GM23248 (cell line): Measurements from ENCODE around the gene SMC6. TPM values are rescaled to one million over a fixed set of nuclear protein-coding genes. Genes with fewer than 3 reads are reported as not detected.

Experiments used
- DNase-seq: peaks from one replicate; pipeline ENCODE4 v3.0.0-alpha.2; 2015
- H2AFZ ChIP-seq: fragments of 200-600 bp; sonication (generic); 2 replicates; pipeline ENCODE4 v1.6.1; 2016; ENCODE audit warnings: antibody characterized with exemption
- H3F3A ChIP-seq: fragments of 200-600 bp; sonication (generic); 2 replicates; pipeline ENCODE4 v1.6.1; 2016; ENCODE audit warnings: mild to moderate bottlenecking, antibody characterized with exemption, mixed run types; ENCODE audit not compliant: insufficient read depth
- H3K27ac ChIP-seq: fragments of 200-600 bp; sonication (generic); 2 replicates; pipeline ENCODE4 v1.5.1; 2016; ENCODE audit warnings: mild to moderate bottlenecking
- H3K27me3 ChIP-seq: fragments of 200-600 bp; sonication (generic); replicated peaks from 2 replicates; pipeline ENCODE4 v1.6.1; 2016; ENCODE audit warnings: mild to moderate bottlenecking; ENCODE audit not compliant: insufficient read depth
- H3K36me3 ChIP-seq: fragments of 200-600 bp; sonication (generic); 2 replicates; pipeline ENCODE4 v1.6.1; 2016; ENCODE audit warnings: low read depth, mild to moderate bottlenecking
- H3K4me1 ChIP-seq: fragments of 200-600 bp; sonication (generic); 2 replicates; pipeline ENCODE4 v1.6.1; 2016; ENCODE audit warnings: mild to moderate bottlenecking; ENCODE audit not compliant: insufficient read depth
- H3K4me2 ChIP-seq: fragments of 200-600 bp; sonication (generic); one replicate; pipeline ENCODE4 v1.6.1; 2016; ENCODE audit warnings: mild to moderate bottlenecking; ENCODE audit not compliant: unreplicated experiment
- H3K4me3 ChIP-seq: fragments of 200-600 bp; sonication (generic); 2 replicates; pipeline ENCODE4 v1.5.1; 2016; ENCODE audit warnings: mild to moderate bottlenecking
- H3K79me2 ChIP-seq: fragments of 200-600 bp; sonication (generic); 2 replicates; pipeline ENCODE4 v1.6.1; 2016; ENCODE audit warnings: mild to moderate bottlenecking; ENCODE audit not compliant: insufficient read depth
- H3K9ac ChIP-seq: fragments of 200-600 bp; sonication (generic); 2 replicates; pipeline ENCODE4 v1.6.1; 2016; ENCODE audit warnings: mild to moderate bottlenecking
- H3K9me2 ChIP-seq: fragments of 200-600 bp; sonication (generic); 2 replicates; pipeline ENCODE4 v1.6.1; 2016; ENCODE audit warnings: mixed run types, mild to moderate bottlenecking, moderate library complexity; ENCODE audit not compliant: insufficient read depth
- H3K9me3 ChIP-seq: fragments of 200-600 bp; sonication (generic); one replicate; pipeline ENCODE4 v1.6.1; 2017; ENCODE audit warnings: low read depth
- H4K20me1 ChIP-seq: fragments of 200-600 bp; sonication (generic); 2 replicates; pipeline ENCODE4 v1.6.0; 2016; ENCODE audit not compliant: insufficient read depth
- EZH2 ChIP-seq: fragments of 200-600 bp; sonication (generic); IDR thresholded peaks from 2 replicates; pipeline ENCODE4 v1.6.1; 2018; ENCODE audit warnings: antibody characterized with exemption, mild to moderate bottlenecking; ENCODE audit not compliant: insufficient read depth, poor library complexity, severe bottlenecking
- EZH2phosphoT487 ChIP-seq: fragments of 200-600 bp; sonication (generic); IDR thresholded peaks from 2 replicates; pipeline ENCODE4 v1.6.1; 2018; ENCODE audit warnings: antibody characterized with exemption, moderate library complexity, mild to moderate bottlenecking, low read depth; ENCODE audit not compliant: insufficient read depth
- WGBS, 2 experiments: methylation state at CpG; one replicate each; pipeline ENCODE4 v1.1.6; 2015 to 2017; ENCODE audit warnings: low lambda C conversion rate in 2 of 2, low coverage in 1 of 2; ENCODE audit errors: missing lambda C conversion rate in 2 of 2; 5-methylcytosine and 5-hydroxymethylcytosine counted together
- in situ Hi-C: fragments of 300-500 bp; cut with MboI; formaldehyde crosslinking; loops from 2 replicates; pipeline ENCODE4 v1.15.0; 2020
- polyA plus RNA-seq: library from polyadenylated mRNA; unstranded; fragments of >200 nt; fragmentation: Nextera tagmentation; extraction: Ambion mirVana; gene quantifications from 2 replicates; pipeline ENCODE4 v1.2.1, GENCODE V29; 2016
- total RNA-seq: library from RNA; depleted of rRNA; stranded (reverse); fragments of >200 nt; shearing (Covaris generic); gene quantifications from 2 replicates; pipeline ENCODE4 v1.2.3, GENCODE V29; 2014

SMC6 gene
- total and polyA plus RNA-seq, 2 experiments from 2014 or later = 20.9 to 22.0 TPM

- Histone ChIP-seq H3K4me2 (no peak overlapping the region), H2AFZ (no peak overlapping the region), H3K9me2 (no peaks in the 10 kb centered on the region), H3K9ac (no peak overlapping the region), H3K4me3 (no peak overlapping the region), H3K79me2 (no peaks in the 10 kb centered on the region), H3K27me3 (0 out of 2 replicates have a peak, but pooled peaks cover 3% of the 10 kb centered on the region), H4K20me1 (no peaks in the 10 kb centered on the region), H3K36me3 (no peaks in the 10 kb centered on the region), H3K9me3 (no peaks in the 10 kb centered on the region), H3K27ac (no peak overlapping the region), H3K4me1 (no peaks in the 10 kb centered on the region), H3F3A (peaks cover 4% of the 10 kb centered on the region; the same call in 1 of the 2 replicates)
- no peak for DNase-seq
- in situ Hi-C loops = no loop called here
- TF ChIP-seq EZH2 (no peak), EZH2phosphoT487 (no peak)
- WGBS, 2 experiments = 67 to 77% methylated on average over 4 of the region's 4 CpGs
These were observed 44.7 kb upstream of the SMC6 start for GRCh38 chr2:17798338-17798737.

- H3F3A ChIP-seq = peaks cover 9% of the 10 kb centered on the region; the same call in 1 of the 2 replicates
- H3K4me2 ChIP-seq = no peak overlapping the region
- H3K9ac ChIP-seq = no peak overlapping the region
- in situ Hi-C loops = no loop called here
- H3K4me3 ChIP-seq = no peak overlapping the region
- no peak overlapping the region for H2AFZ ChIP-seq
- 0 out of 2 replicates have a peak, but pooled peaks cover 3% of the 10 kb centered on the region for H3K27me3 ChIP-seq
- no peaks in the 10 kb centered on the region for H3K36me3 ChIP-seq
- H4K20me1 ChIP-seq = no peaks in the 10 kb centered on the region
- H3K4me1 ChIP-seq = peaks cover 6% of the 10 kb centered on the region; the same call in 1 of the 2 replicates
- H3K9me2 ChIP-seq = no peaks in the 10 kb centered on the region
- no peaks in the 10 kb centered on the region for H3K79me2 ChIP-seq
- H3K9me3 ChIP-seq = no peaks in the 10 kb centered on the region
- no peak for DNase-seq
- 48 to 65% methylated on average over 5 of the region's 5 CpGs for WGBS, 2 experiments
- TF ChIP-seq EZH2 (no peak), EZH2phosphoT487 (no peak)
- H3K27ac ChIP-seq = no peak overlapping the region
These were observed 41.7 kb upstream of the SMC6 start for GRCh38 chr2:17795309-17795708.

DNA sequence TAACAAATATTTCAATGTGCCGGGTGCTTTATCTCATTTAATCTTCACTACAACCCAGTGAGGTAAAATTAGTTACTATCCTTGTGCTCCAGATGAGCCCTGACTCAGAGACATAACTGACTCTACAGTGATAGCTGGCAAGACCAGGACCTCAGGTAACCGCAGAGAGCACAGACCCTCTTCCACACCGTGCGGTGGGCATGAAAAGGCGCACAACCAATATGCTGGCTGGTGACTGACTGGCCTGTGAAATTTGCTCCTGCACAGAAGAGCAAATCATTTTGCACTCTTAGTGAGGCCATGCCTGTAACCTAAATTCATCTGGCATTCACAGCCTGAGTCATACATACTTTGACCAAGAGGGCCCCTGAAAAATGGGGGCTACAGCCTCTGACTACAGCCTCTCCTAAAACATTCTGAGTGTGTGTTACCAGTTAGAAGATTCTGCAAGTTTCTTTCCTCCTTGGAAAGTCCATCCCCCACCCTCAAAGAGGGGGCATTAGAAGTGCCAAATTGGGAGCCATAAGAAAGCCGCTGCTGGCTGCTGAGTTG, 40.3 kb upstream of the SMC6 start:
- H3K4me3 ChIP-seq = no peak overlapping the region
- H3K79me2 ChIP-seq = no peaks in the 10 kb centered on the region
- H3K9ac ChIP-seq = no peak overlapping the region
- in situ Hi-C loops = no loop called here
- no peak for TF ChIP-seq EZH2
- TF ChIP-seq EZH2phosphoT487 = no peak
- 81% methylated on average over 6 of the region's 6 CpGs for WGBS, 2 experiments
- H3K36me3 ChIP-seq = no peaks in the 10 kb centered on the region
- H2AFZ ChIP-seq = no peak overlapping the region
- H3K27ac ChIP-seq = no peak overlapping the region
- peak; percentile 41 for DNase-seq
- H3K4me2 ChIP-seq = no peak overlapping the region
- H4K20me1 ChIP-seq = no peaks in the 10 kb centered on the region
- H3K9me3 ChIP-seq = no peaks in the 10 kb centered on the region
- H3F3A ChIP-seq = peaks cover 9% of the 10 kb centered on the region; the same call in 1 of the 2 replicates
- H3K4me1 ChIP-seq = peaks cover 6% of the 10 kb centered on the region; the same call in 1 of the 2 replicates
- no peaks in the 10 kb centered on the region for H3K27me3 ChIP-seq
- no peaks in the 10 kb centered on the region for H3K9me2 ChIP-seq

DNA sequence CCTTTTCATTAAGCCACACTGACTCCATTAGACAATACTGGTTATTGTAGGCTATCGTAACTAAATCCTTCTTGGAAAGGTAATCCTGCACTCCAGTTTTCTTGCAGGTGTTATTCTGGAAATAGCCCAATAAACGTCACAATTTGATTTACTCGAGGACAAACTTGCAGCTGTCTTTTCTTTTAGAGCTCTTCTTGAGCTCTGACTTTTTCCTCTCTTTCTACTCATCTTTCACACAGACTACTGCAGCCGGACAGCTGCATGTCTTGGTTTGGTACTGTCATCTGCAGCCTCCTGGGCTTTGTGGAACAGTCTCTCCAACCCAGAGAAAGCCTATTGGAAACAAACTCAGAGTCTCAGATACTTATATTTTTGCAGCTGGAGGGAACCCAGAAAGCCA, 39.7 kb upstream of the SMC6 start:
- no peaks in the 10 kb centered on the region for H3K79me2 ChIP-seq
- H3K9me3 ChIP-seq = no peaks in the 10 kb centered on the region
- H3K9me2 ChIP-seq = no peaks in the 10 kb centered on the region
- no peak overlapping the region for H3K4me3 ChIP-seq
- peaks cover 6% of the 10 kb centered on the region; the same call in 1 of the 2 replicates for H3K4me1 ChIP-seq
- no peak overlapping the region for H3K9ac ChIP-seq
- no peaks in the 10 kb centered on the region for H4K20me1 ChIP-seq
- H3K4me2 ChIP-seq = no peak overlapping the region
- H3K36me3 ChIP-seq = no peaks in the 10 kb centered on the region
- 51 to 56% methylated on average over 4 of the region's 4 CpGs for WGBS, 2 experiments
- no peaks in the 10 kb centered on the region for H3K27me3 ChIP-seq
- no peak for DNase-seq
- H3K27ac ChIP-seq = no peak overlapping the region
- TF ChIP-seq EZH2phosphoT487 = no peak
- TF ChIP-seq EZH2 = no peak
- H2AFZ ChIP-seq = no peak overlapping the region
- in situ Hi-C loops = no loop called here
- H3F3A ChIP-seq = peaks cover 9% of the 10 kb centered on the region; the same call in 1 of the 2 replicates
